HEK293 (cell line): Measurements from ENCODE around the gene RYR2.

Experiments
- GFI1B ChIP-seq: fragments of 450-650 bp; formaldehyde crosslinking; IDR thresholded peaks from 2 replicates; pipeline ENCODE4 v1.5.1; 2016; ENCODE audit warnings: missing biosample characterization, missing genetic modification characterization
- GLI4 ChIP-seq: fragments of 450-650 bp; formaldehyde crosslinking; IDR thresholded peaks from 2 replicates; pipeline ENCODE4 v1.5.1; 2016; ENCODE audit warnings: missing biosample characterization, missing genetic modification characterization
- HOXC10 ChIP-seq: sonication (generic); formaldehyde crosslinking; IDR thresholded peaks from 2 replicates; pipeline ENCODE4 v1.8.1; 2023; ENCODE audit warnings: mild to moderate bottlenecking, missing genetic modification reagents
- KLF1 ChIP-seq: fragments of 450-650 bp; formaldehyde crosslinking; IDR thresholded peaks from 2 replicates; pipeline ENCODE4 v1.5.1; 2016; ENCODE audit warnings: missing biosample characterization, missing genetic modification characterization
- KLF10 ChIP-seq: fragments of 450-650 bp; IDR thresholded peaks from 2 replicates; pipeline ENCODE4 v1.5.1; 2018; ENCODE audit warnings: missing biosample characterization, mild to moderate bottlenecking, missing genetic modification characterization
- KLF17 ChIP-seq: fragments of 450-650 bp; formaldehyde crosslinking; IDR thresholded peaks from 2 replicates; pipeline ENCODE4 v1.5.1; 2016; ENCODE audit warnings: missing biosample characterization, missing genetic modification characterization
- MEIS1 ChIP-seq: sonication (generic); formaldehyde crosslinking; IDR thresholded peaks from 2 replicates; pipeline ENCODE4 v1.8.1; 2022; ENCODE audit warnings: missing genetic modification reagents, mild to moderate bottlenecking, borderline replicate concordance
- OSR2 ChIP-seq: fragments of 450-650 bp; formaldehyde crosslinking; IDR thresholded peaks from 2 replicates; pipeline ENCODE4 v1.5.1; 2016; ENCODE audit warnings: missing biosample characterization, missing genetic modification characterization
- TSHZ1 ChIP-seq: fragments of 450-650 bp; formaldehyde crosslinking; IDR thresholded peaks from 2 replicates; pipeline ENCODE4 v1.5.1; 2016; ENCODE audit warnings: missing biosample characterization, missing genetic modification characterization, borderline replicate concordance
- WT1 ChIP-seq: fragments of 450-650 bp; formaldehyde crosslinking; IDR thresholded peaks from 2 replicates; pipeline ENCODE4 v1.5.1; 2016; ENCODE audit warnings: missing biosample characterization, missing genetic modification characterization
- ZBTB17 ChIP-seq: fragments of 450-650 bp; formaldehyde crosslinking; IDR thresholded peaks from 2 replicates; pipeline ENCODE4 v1.5.1; 2016; ENCODE audit warnings: missing biosample characterization, missing genetic modification characterization
- ZBTB20 ChIP-seq: fragments of 450-650 bp; formaldehyde crosslinking; IDR thresholded peaks from 2 replicates; pipeline ENCODE4 v1.5.1; 2016; ENCODE audit warnings: missing biosample characterization, missing genetic modification characterization
- ZBTB49 ChIP-seq: fragments of 450-650 bp; formaldehyde crosslinking; IDR thresholded peaks from 2 replicates; pipeline ENCODE4 v1.5.1; 2016; ENCODE audit warnings: missing biosample characterization, missing genetic modification characterization, low read depth
- ZNF10 ChIP-seq: fragments of 450-650 bp; formaldehyde crosslinking; IDR thresholded peaks from 2 replicates; pipeline ENCODE4 v1.5.1; 2017; ENCODE audit warnings: missing biosample characterization, missing genetic modification characterization
- ZNF114 ChIP-seq: fragments of 450-650 bp; formaldehyde crosslinking; IDR thresholded peaks from 2 replicates; pipeline ENCODE4 v1.5.0; 2017; ENCODE audit warnings: missing biosample characterization, missing genetic modification characterization
- ZNF16 ChIP-seq: fragments of 450-650 bp; formaldehyde crosslinking; IDR thresholded peaks from 2 replicates; pipeline ENCODE4 v1.5.1; 2016; ENCODE audit warnings: low read depth, missing biosample characterization, missing genetic modification characterization
- ZNF19 ChIP-seq: fragments of 450-650 bp; formaldehyde crosslinking; IDR thresholded peaks from 2 replicates; pipeline ENCODE4; 2016; ENCODE audit warnings: missing biosample characterization, missing genetic modification characterization, low read depth
- ZNF221 ChIP-seq: fragments of 450-650 bp; formaldehyde crosslinking; IDR thresholded peaks from 2 replicates; pipeline ENCODE4 v1.5.1; 2017; ENCODE audit warnings: missing biosample characterization, missing genetic modification characterization, borderline replicate concordance
- ZNF266 ChIP-seq: fragments of 450-650 bp; formaldehyde crosslinking; IDR thresholded peaks from 2 replicates; pipeline ENCODE4 v1.5.1; 2016; ENCODE audit warnings: missing biosample characterization, missing genetic modification characterization, low read depth
- ZNF280C ChIP-seq: fragments of 450-650 bp; formaldehyde crosslinking; IDR thresholded peaks from 2 replicates; pipeline ENCODE4 v1.5.1; 2016; ENCODE audit warnings: missing biosample characterization, missing genetic modification characterization
- ZNF366 ChIP-seq: fragments of 450-650 bp; formaldehyde crosslinking; conservative IDR thresholded peaks from 2 replicates; pipeline ENCODE4 v1.5.1; 2016; ENCODE audit warnings: missing biosample characterization, missing genetic modification characterization
- ZNF37A ChIP-seq: fragments of 450-650 bp; IDR thresholded peaks from 2 replicates; pipeline ENCODE4 v1.5.1; 2018; ENCODE audit warnings: missing biosample characterization, missing genetic modification characterization
- ZNF394 ChIP-seq: fragments of 450-650 bp; formaldehyde crosslinking; IDR thresholded peaks from 2 replicates; pipeline ENCODE4 v1.5.1; 2016; ENCODE audit warnings: missing biosample characterization, missing genetic modification characterization, mild to moderate bottlenecking, moderate library complexity, borderline replicate concordance
- ZNF473 ChIP-seq: fragments of 450-650 bp; formaldehyde crosslinking; IDR thresholded peaks from 2 replicates; pipeline ENCODE4 v1.5.1; 2017; ENCODE audit warnings: missing biosample characterization, missing genetic modification characterization
- ZNF510 ChIP-seq: fragments of 450-650 bp; formaldehyde crosslinking; IDR thresholded peaks from 2 replicates; pipeline ENCODE4 v1.5.1; 2018; ENCODE audit warnings: mild to moderate bottlenecking, missing genetic modification characterization, missing biosample characterization; ENCODE audit not compliant: insufficient replicate concordance
- ZNF560 ChIP-seq: fragments of 450-650 bp; formaldehyde crosslinking; IDR thresholded peaks from 2 replicates; pipeline ENCODE4 v1.5.1; 2017; ENCODE audit warnings: missing biosample characterization, missing genetic modification characterization, borderline replicate concordance
- ZNF621 ChIP-seq: fragments of 450-650 bp; formaldehyde crosslinking; IDR thresholded peaks from 2 replicates; pipeline ENCODE4 v1.5.1; 2017; ENCODE audit warnings: missing biosample characterization, missing genetic modification characterization
- ZNF624 ChIP-seq: fragments of 450-650 bp; formaldehyde crosslinking; IDR thresholded peaks from 2 replicates; pipeline ENCODE4 v1.5.1; 2017; ENCODE audit warnings: missing biosample characterization, missing genetic modification characterization
- ZNF629 ChIP-seq: fragments of 450-650 bp; formaldehyde crosslinking; IDR thresholded peaks from 2 replicates; pipeline ENCODE4 v1.5.1; 2017; ENCODE audit warnings: missing biosample characterization, missing genetic modification characterization
- ZNF747 ChIP-seq: fragments of 450-650 bp; formaldehyde crosslinking; IDR thresholded peaks from 2 replicates; pipeline ENCODE4 v1.5.1; 2016; ENCODE audit warnings: missing biosample characterization, missing genetic modification characterization
- ZNF837 ChIP-seq: fragments of 450-650 bp; formaldehyde crosslinking; IDR thresholded peaks from 2 replicates; pipeline ENCODE4 v1.5.1; 2016; ENCODE audit warnings: missing biosample characterization, missing genetic modification characterization
- ZXDB ChIP-seq: fragments of 450-650 bp; formaldehyde crosslinking; IDR thresholded peaks from 2 replicates; pipeline ENCODE4 v1.5.1; 2016; ENCODE audit warnings: missing biosample characterization, missing genetic modification characterization

RYR2 gene

GRCh38 chr1:237041795-237042525, at the start of gene RYR2 (continued):
- no peak for TF ChIP-seq ZNF37A (tag by site-specific recombination)
- TF ChIP-seq ZNF366 (tag by site-specific recombination), result 0 out of 2 replicates have a peak, but pooled peaks have one; percentile 28
- no peak for TF ChIP-seq ZBTB49 (tag by site-specific recombination)
- TF ChIP-seq ZNF510 (tag by site-specific recombination), result no peak
- TF ChIP-seq ZNF621 (tag by site-specific recombination), result no peak
- TF ChIP-seq KLF10, result no peak
- TF ChIP-seq KLF17 (tag by site-specific recombination), result peak; percentile 74
- TF ChIP-seq GLI4, result no peak
- peak; percentile 42; the same call in 1 of the 2 replicates for TF ChIP-seq ZNF629 (tag by site-specific recombination)
- no peak for TF ChIP-seq HOXC10 (CRISPR knock-in tag)
- no peak for TF ChIP-seq ZNF114 (tag by site-specific recombination)
- no peak for TF ChIP-seq ZNF10
- no peak for TF ChIP-seq OSR2
- TF ChIP-seq KLF1, result no peak
- no peak for TF ChIP-seq ZNF837 (tag by site-specific recombination)
- peak; percentile 79 for TF ChIP-seq ZNF394 (tag by site-specific recombination)
- no peak for TF ChIP-seq ZNF280C (tag by site-specific recombination)
- no peak for TF ChIP-seq ZNF747 (tag by site-specific recombination)
- no peak for TF ChIP-seq ZNF560
- no peak for TF ChIP-seq ZNF624 (tag by site-specific recombination)
- TF ChIP-seq MEIS1 (CRISPR knock-in tag), result no peak
- TF ChIP-seq ZNF19 (tag by site-specific recombination), result no peak
- TF ChIP-seq ZNF221 (tag by site-specific recombination), result no peak; the same call in 1 of the 2 replicates
- TF ChIP-seq ZXDB, result 0 out of 2 replicates have a peak, but pooled peaks have one; percentile 38
- TF ChIP-seq ZBTB20 (tag by site-specific recombination), result peak; percentile 60; the same call in 1 of the 2 replicates
- TF ChIP-seq ZNF266, result no peak
- TF ChIP-seq ZNF16 (tag by site-specific recombination), result no peak
- peak; percentile 64 for TF ChIP-seq WT1 (tag by site-specific recombination)
- no peak for TF ChIP-seq ZNF473 (tag by site-specific recombination)
- TF ChIP-seq GFI1B (tag by site-specific recombination), result no peak
- 0 out of 2 replicates have a peak, but pooled peaks have one; percentile 32 for TF ChIP-seq TSHZ1 (tag by site-specific recombination)
- peak; percentile 92 for TF ChIP-seq ZBTB17
